SJSA1 (cell line): Measurements from ENCODE around the gene LEFTY1. TPM values are rescaled to one million over a fixed set of nuclear protein-coding genes. Genes with fewer than 3 reads are reported as not detected.
"Not testable (repeated sequence)": the region's sequence is repeated elsewhere in the genome, so short reads cannot be mapped to it uniquely, and the experiment has no call there.

ENCODE experiments used
- DNase-seq, 2 experiments: peaks; one replicate each; pipeline ENCODE4 v3.0.0-alpha.2; 2015 to 2020; ENCODE audit warnings: low spot score in 2 of 2, low read depth in 1 of 2
- H3K27ac ChIP-seq: fragments of 250-450 bp; sonication (Bioruptor Pico); 2 replicates; pipeline ENCODE4 v1.5.1; 2020; ENCODE audit warnings: mild to moderate bottlenecking, moderate library complexity
- H3K27me3 ChIP-seq: fragments of 250-450 bp; sonication (Bioruptor Pico); replicated peaks from 2 replicates; pipeline ENCODE4 v1.5.1; 2020; ENCODE audit warnings: mild to moderate bottlenecking, moderate library complexity
- H3K36me3 ChIP-seq: fragments of 250-450 bp; sonication (Bioruptor Pico); 2 replicates; pipeline ENCODE4 v1.5.1; 2020; ENCODE audit warnings: mild to moderate bottlenecking
- H3K4me1 ChIP-seq: fragments of 250-450 bp; sonication (Bioruptor Pico); replicated peaks from 2 replicates; pipeline ENCODE4 v1.6.1; 2021; ENCODE audit warnings: mild to moderate bottlenecking
- H3K4me3 ChIP-seq: fragments of 250-450 bp; sonication (Bioruptor Pico); 2 replicates; pipeline ENCODE4 v1.5.1; 2020; ENCODE audit warnings: mild to moderate bottlenecking
- H3K9me3 ChIP-seq: fragments of 250-450 bp; sonication (Bioruptor Pico); replicated peaks from 2 replicates; pipeline ENCODE4 v1.5.1; 2020; ENCODE audit warnings: mild to moderate bottlenecking
- total RNA-seq: library from RNA; depleted of rRNA; stranded (reverse); fragments of >200 nt; shearing (Covaris generic); gene quantifications from 2 replicates; pipeline ENCODE4 v1.2.3, GENCODE V29; 2014; rRNA removed

LEFTY1 gene
- total RNA-seq, 1 experiment from 2014 or later, result not detected

GRCh38 chr1:225840223-225840610 is 48.7 kb downstream of the LEFTY1 start:
- H3K27ac ChIP-seq, result no peak overlapping the region
- H3K36me3 ChIP-seq, result peaks cover 52% of the 10 kb centered on the region
- no peaks in the 10 kb centered on the region for H3K27me3 ChIP-seq
- no peak for DNase-seq
- no peaks in the 10 kb centered on the region for H3K9me3 ChIP-seq
- H3K4me3 ChIP-seq, result no peak overlapping the region
- no peaks in the 10 kb centered on the region for H3K4me1 ChIP-seq

GRCh38 chr1:225838793-225839192 is 50.2 kb downstream of the LEFTY1 start:
- Histone ChIP-seq H3K27ac (no peak overlapping the region), H3K27me3 (no peaks in the 10 kb centered on the region), H3K9me3 (no peaks in the 10 kb centered on the region), H3K36me3 (peaks cover 44% of the 10 kb centered on the region), H3K4me1 (no peaks in the 10 kb centered on the region), H3K4me3 (no peak overlapping the region)
- DNase-seq, result no peak

GRCh38 chr1:225836296-225836695 is 52.6 kb downstream of the LEFTY1 start:
- H3K36me3 ChIP-seq, result peaks cover 45% of the 10 kb centered on the region
- not testable (repeated sequence) for H3K27ac ChIP-seq, DNase-seq, H3K9me3 ChIP-seq, H3K27me3 ChIP-seq, H3K4me3 ChIP-seq, H3K4me1 ChIP-seq

Other genes starting within 250 kb of the LEFTY1 start
- 158 and 216 TPM in 2 replicates for gene ENAH, start 236.0 kb downstream of the LEFTY1 start, total RNA-seq
- 735 and 762 TPM in 2 replicates for gene SRP9, start 111.3 kb downstream of the LEFTY1 start, total RNA-seq
- gene EPHX1, start 79.0 kb downstream of the LEFTY1 start, total RNA-seq, result 29.0 and 45.7 TPM in 2 replicates
- 7.4 and 9.4 TPM in 2 replicates for gene TMEM63A, start 6.8 kb downstream of the LEFTY1 start, total RNA-seq
- gene PYCR2, start 35.1 kb upstream of the LEFTY1 start, total RNA-seq, result 38.1 and 61.6 TPM in 2 replicates
- gene LEFTY2, start 52.1 kb upstream of the LEFTY1 start, total RNA-seq, result not detected in 2 replicates
- 38.5 and 43.9 TPM in 2 replicates for gene SDE2, start 110.2 kb upstream of the LEFTY1 start, total RNA-seq
- 310 and 399 TPM in 2 replicates for gene H3-3A, start 173.6 kb upstream of the LEFTY1 start, total RNA-seq